NCI-H1417 treated with DMSO at 0.1 percent for 48 hours (cell line): ENCODE data around the gene VTI1A.

Source experiments
- DNase-seq: peaks from one replicate; lab custom pipeline; 2025; lab: John Stamatoyannopoulos, UW

VTI1A gene

DNA sequence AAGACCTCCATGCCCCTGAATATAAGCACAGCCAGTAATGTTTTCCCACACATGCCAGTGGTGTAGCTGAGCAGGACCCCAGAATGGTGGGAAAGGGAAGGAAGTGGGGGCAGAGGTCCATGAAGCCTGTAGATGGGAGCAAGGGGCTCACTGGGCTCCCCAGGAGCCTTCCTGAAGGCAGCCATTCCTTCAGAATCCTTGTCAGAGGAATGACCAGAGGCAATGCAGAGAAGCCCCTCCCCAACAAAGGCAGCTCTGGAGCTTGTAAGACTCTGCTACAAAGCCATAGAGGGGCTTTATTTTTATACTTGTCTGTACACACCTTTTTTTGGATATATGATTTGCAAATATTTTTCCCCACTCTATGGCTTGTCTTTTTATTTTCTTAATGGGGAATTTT, 338.1 kb downstream of the VTI1A start:
- no peak for DNase-seq

DNA sequence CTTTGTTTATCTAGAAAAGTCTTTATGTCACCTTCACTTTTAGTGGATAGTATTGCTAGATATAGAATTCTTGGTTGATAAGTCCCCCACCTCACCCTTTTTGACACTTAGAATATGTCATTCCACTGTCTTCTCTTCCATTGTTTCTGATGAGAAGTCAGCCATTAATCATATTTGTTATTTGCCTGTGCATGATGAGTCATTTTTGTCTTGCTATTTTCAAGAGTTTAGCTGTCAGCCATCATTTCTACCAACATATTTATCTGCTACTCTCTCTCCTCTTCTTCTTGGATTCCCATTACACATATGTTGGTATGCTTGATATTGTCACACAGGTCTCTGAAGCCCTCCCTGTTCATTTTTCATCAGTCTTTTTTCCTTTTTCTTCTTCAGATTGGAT, 342.2 kb downstream of the VTI1A start:
- no peak for DNase-seq

DNA sequence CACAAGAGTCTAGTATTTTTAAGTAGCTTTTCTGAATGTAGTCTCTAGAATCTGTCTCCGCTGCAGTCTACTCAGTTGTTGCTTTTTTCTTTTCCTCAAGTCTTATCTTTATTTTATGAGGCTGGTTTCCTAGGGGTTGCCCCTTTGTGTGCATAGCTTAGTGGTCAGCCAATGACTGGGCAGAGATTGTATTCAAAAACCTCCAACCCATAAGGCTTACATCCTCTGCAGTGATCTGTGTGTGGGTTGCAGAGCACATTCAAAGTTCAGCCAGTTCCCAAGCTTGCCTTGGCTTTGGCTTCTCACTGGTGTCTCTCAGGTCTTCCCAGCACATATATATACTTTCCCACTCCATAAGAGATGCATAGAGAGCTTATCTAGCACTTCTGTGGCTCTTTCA, 343.0 kb downstream of the VTI1A start:
- DNase-seq: no peak

DNA sequence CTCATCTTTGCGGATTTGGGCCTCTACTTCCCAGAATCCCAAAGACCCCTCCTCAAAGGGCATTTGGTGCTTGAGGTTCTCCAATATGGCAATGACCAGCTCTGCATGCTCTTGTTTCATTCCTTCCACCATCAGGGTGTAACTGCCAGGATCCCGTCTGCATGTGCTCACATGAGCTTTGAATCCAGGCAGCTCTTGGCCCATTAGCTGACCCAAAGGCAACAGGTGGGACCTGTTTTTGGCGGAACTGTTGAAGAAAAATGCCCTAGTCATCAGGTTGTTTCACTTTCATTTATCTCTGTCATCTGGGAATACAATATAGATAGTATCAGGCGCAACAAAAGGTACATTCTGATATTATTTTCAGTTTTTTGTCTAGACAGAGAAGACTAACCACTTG, 343.9 kb downstream of the VTI1A start:
- DNase-seq: no peak

DNA sequence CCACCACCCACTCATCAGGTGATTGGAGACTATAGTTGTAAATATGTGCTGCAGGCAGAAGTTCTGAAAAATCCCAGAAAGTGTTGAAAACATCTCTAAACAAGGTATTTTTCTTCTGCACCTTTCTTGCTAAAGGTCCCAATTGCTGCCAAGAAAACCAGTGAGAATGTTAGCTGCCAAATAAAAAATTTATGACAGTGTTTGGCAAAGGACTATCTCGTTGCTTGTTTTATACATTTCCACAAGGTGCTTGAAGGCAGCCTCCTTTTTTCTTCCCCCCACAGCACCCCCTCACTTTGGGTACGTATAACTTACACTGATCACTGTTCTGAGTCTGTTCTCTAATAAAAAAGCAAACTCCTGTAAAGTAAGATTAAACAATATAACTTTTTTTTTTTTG, 344.4 kb downstream of the VTI1A start:
- DNase-seq: no peak

DNA sequence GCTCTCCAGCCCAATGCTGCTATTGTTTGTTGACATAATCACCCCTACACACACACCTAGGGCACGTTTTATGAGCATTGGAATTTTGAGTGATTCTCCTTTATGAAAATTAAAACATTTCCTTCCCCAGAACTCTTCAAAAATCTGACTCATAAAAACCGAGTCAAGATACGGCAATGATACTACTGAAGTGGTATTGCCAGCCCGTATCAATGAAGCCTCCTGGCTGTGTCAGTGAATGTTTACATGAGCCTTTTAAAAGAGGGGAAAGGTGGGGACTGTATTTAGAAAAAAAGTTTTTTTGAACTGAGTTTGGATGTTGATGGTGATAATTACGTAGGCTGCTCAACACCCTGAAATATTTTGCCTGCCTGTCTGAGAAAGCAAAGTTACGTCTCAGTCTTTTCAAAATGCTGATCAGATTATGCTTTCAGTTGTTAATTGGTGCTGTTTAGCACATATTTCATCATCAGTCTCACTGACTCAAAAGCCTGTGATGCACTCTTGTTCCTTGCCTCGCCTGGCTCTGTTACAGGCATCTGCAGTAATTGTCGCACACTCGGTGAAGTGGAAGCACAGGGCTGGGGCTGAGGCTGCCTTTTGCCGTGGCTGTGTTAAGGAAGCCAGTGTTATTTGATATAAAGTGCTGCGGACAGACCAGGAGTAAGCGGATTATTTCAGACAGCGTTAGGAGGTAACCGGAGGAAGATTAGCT, 345.6 kb downstream of the VTI1A start:
- DNase-seq: no peak

DNA sequence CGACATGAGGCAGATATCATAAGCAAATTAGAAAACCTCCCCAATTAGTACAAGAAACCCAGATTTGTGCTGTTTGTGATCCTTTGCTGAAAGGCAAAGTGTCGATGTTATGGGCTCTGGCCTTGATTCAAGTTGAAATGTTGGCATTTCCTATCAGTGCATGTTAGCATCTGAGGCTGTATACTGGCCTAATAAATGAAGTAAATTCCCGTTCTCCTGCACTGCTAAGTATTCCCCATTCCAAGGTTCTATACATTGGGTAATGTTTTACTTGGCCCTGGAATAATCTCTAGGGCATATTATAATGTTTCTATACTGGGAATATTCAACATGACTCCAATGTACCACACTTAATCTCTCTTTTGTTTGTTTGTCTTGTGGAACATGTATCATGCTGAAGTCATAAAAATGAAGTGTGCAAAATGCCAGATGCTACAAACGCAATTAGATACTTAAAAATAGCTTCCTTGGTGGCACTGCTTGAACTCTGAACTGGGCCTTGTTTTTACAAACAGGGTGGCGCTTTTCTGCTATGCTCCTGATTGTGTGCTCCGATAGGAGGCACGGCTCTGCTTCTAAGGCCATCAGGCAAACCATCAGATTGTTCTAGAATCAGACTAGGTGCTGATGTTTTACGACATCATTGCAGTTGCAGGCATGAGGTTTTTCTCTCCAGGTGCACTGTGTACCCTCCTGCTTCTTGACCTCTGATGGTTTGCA, 346.3 kb downstream of the VTI1A start:
- DNase-seq: no peak

DNA sequence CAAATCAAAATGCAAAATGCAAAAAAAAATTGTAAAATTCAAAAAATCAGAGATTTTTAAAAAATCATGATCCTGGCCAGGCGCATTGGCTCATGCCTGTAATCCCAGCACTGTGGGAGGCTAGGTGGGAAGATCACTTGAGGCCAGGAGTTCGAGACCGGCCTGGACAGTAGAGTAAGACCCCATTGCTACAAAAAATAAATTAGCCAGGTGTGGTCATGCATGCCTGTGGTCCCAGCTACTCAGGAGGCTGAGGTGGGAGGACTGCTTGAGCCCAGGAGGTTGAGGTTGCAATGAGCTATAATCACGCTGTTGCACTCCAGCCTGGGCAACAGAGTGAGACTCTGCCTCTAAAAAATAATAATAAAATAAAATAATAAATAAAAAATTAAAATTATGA, 347.2 kb downstream of the VTI1A start:
- DNase-seq: no peak

DNA sequence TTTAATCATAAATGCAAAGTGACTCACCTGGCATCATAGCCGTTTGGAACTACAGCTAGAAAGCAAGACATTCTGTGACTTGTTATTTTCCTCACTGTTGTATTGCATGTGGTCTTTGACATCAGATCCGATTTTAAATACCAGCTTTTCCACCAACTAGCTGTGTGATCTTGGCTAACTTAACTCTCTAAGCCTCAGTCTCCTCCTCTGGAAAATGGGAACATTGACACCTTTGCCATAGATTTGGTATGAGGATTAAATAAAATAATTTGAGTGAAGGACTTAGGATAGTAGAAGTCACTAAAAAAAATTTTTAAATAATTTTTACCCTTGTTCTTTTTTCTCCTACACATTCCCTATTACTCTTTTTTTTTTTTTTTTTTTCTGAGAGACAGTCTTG, 348.1 kb downstream of the VTI1A start:
- no peak for DNase-seq

DNA sequence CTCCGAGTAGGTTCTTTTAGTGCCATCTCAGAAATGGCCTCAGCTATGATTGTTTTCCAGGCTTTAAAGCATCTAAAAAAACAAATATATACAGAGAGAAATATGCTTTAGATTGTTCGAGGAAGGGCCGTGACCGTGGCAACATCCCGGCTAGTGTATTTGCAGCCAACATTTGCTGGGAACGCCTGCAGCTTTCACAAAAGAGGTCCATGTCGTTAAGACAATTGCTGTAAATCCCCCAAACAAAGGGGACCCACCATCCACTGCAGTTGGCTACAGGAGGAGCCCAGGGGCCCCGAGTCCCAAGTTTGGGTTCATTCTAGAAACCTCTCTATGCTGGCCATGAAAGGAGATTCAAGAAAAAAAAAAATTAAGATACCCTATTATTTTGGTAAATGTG, 350.2 kb downstream of the VTI1A start:
- DNase-seq: no peak

DNA sequence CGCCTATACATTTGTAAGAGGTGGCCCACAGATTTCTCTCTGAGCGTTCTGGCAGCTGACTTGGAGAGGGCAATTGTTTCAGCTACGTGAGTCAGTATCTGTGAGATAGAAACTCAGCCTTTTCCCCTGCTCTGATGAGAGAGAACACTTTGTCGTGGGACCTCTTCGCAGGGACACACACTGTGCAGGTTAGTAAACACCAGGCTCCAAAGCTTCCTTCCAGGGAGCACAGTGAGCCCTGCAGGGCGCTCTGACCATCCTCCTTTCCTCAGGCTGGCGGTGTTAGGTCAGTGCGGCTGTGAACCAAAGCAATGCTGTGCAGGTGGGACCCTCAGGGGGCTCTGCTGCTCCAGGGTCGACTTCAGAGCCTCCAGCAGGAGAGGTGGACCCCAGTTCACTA, 350.8 kb downstream of the VTI1A start:
- DNase-seq: no peak

DNA sequence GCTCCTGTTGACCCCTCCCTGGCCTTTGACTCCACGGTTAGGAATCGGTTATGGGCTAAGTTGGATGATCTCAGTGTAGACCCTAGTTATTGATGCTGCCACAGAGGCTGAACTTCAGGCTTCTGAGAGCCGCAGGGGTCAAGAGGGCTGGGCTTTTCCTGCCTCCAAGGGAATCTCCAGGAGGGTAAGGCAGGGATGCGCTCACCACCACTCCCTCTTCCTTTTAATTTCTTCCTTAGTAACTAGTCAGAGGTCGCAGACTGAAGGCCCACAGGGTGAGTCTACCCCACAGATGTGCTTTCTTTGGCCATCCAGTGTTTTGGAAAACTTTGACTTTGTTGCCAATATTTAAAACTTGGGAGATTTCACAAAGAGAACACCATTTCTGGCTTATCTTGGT, 352.0 kb downstream of the VTI1A start:
- DNase-seq: no peak

DNA sequence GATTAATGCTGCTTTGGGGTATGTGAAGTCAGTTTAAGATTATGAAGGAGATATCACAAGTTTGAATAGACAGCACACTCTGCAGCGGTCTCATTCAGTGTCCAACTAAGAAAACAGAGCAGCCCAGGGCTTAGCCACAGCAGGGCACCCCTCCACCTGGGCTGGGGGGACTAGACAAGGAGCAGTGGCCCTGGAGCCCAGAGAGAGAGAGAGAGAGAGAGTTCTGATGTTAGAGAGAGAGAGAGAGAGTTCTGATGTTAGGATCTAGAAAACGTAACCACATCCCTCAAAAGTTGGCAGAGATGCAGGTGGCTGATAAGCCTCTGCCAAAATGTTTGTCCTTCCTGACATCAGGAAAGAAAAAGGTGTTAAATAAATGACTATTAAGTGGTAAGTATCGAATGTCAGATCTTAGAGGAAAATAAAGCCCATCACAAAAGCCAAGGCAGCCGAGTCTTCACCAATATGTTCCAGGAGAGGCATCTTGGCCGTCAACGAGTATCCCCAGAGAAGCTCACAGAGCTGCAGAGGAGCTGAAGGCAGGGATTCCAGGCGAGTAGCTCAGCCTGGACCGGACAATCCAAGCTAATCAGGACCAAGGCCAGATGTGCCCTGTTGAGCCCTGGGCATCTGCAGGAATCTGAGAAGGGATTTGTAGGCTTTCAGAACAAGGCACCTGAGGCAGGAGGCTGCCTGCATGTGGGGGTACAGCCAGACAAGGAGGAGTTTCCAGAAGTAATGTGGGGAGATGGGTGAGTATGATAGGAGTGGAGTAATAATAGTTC, 352.9 kb downstream of the VTI1A start:
- DNase-seq: no peak

DNA sequence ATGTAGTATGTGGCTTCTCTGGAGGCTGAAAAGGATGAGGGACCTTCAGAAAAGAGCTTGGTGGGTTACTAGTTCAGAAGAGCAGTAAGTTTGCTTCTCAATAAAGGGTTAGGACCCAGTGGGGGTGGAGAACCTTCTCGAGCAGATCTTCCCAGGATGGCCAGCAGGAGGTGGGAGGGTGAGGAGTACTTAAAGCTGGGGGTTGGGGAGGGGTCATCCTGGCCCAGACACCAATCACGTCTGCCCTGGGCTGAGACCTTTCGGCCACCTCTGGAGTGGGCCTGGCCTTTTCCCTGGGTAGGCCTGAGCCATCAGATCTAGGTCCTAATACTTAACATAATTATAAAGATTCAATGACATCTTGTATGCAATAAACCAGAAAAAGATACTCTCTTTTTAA, 354.0 kb downstream of the VTI1A start:
- no peak for DNase-seq

DNA sequence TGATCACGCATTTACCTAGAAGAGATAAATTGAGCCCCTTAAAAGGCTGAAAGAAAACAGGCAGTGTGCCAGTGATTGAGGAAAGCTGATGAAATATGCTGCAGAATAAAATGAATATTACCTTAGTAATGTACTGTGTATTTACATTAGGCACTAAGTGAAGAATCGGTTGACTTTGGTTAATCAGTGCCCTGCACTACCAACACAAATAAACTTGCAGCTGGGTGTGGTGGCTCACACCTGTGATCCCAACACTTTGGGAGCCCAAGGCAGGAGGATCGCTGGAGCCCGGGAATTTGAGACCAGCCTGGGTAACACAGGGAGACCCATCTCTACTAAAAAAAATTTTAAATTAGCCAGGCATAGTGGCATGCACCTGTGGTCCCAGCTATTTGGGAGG, 354.7 kb downstream of the VTI1A start:
- DNase-seq: no peak

DNA sequence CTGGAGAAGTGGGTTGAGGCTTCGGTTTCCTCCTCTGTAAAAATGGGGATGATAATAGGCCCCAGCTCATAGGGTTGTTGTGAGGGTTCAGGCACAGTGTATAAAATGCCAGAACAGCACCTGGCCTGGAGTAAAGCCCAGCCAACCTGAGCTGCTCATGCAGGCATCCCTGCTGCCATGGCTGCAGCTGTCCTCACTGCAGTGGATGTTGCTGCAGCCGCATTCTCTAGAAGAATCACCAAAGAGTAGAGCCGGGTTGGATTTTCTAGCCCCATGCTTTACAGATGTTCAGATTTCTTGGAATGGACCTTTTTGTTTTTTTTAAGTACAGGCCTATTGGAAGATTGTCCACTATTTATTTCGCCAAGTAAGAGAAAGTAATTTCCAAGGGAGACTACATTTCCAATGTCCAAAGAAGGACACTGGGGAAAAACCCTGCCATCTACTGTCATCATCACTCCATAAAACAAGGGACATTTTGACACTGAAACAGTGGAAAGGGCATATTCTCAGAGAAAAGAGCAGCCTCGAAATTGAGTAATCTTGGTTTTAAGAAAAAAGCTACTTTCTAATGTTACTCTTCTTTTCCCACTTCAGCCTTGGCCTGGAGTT, 355.5 kb downstream of the VTI1A start:
- DNase-seq: no peak

DNA sequence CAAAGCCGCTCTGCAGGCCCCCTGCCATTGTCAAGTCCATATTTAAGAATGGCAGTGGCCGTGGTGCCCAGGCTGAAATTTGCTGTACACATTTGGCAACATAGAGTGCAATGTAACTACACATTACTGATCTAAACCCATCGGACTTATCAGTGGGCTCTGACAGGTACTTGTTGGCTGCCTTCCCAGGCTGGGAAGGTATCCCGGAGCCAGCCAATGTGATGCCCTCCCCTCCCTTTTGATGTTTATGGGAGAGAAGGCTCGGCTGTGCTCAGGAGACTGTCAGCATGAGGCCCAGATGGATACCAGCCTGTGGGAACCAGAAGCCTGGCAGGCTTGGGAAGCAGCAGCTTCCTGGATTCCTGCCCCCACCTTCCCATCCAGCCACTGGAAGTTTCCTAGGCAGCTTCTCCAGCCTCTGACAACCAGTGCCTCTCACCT, 357.0 kb downstream of the VTI1A start:
- no peak for DNase-seq

DNA sequence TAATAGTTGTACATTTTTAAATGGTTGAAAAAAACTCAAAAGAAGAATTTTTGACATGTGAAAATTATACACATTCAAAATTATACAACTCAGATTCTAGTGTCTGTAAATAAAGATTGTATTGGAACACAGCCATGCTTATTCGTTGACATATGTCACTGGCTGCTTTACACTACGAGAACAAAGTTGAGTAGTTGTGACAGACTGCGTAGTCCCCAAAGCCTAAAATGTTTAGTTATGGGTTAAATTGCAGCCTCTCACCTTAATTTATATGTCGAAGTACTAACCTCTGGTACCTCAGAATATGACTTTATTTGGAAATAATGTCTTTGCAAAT, 358.2 kb downstream of the VTI1A start:
- no peak for DNase-seq

DNA sequence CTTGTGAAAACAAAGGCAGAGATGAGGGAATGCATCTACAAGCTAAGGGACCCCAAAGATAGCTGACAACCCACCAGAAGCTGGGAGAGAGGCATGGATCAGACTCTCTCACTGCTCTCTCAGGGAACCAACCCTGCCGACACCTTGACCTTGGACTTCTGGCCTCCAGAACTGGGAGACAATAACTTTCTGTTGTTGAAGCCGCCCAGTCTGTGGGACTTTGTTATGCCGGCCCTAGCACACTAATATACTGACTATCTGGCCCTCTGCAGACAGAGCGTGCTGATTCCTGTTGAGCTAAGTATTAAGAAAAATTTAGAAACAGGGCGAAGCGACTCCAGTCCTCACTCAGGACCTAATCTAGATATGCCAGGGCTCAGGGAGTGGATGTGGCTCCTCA, 358.7 kb downstream of the VTI1A start:
- no peak for DNase-seq

DNA sequence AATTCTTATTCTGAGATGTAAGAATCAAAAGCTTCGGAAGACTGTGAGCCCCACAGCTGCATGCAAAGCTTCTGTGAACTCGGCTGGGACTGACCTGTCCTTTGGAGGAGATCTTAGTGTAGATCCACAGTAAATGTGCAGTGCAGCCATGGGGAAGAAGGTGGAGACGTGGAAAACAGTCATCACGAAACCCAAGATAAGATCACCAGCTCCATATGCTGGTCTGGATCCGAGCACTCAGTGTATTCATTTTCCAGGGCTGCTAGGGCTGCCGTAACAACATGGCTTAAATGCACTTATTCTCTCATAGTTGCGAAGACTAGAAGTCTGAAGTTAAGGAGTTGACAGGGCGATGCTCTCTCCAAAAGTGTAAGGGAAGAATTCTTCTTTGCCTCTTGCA, 360.0 kb downstream of the VTI1A start:
- DNase-seq: no peak

DNA sequence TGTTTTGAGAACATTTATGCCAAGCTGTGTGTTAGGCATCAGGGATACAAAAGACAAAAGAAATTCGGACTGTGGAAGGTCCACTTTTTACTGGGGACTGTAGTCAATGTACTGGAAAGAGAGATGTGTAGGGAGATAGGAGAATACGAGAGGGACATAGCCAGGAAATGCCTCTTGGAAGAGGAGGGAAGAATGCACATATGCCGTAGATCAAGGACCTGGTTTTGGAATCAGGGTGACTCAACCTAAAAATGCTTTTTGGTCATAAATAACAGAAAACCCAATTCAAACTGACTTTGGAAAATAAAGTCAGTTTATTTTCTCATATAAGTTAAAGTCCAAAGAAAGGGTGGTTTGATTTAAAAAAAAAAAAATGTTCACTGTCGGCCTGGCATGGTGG, 362.7 kb downstream of the VTI1A start:
- DNase-seq: no peak

DNA sequence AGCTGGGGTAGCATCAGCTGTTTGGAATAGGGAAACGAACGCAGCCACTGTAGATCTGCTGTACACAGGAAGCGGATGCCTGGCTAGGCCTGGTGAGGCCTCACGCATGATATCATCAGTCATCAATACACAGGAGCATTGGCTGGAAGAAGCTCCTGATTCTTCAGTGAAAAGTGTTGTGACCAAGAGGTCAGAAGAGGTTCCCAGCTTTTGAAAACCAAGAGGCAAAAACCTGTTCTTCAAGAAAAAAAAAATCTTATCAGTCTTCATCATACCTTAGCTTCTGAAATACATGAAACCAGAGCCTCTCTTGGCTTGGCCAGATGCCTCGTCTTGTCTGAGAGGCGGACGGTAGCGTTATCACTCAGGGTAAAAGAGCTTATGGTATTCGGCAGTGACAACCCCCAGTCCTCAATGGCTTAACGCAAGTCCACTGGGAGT, 363.7 kb downstream of the VTI1A start:
- DNase-seq: no peak
